Vagina (tissue), 2 donors: ENCODE data around the gene GPR142.

Source experiments
- POLR2A ChIP-seq, 2 donors: fragments of 450-650 bp; IDR thresholded peaks; one replicate each; pipeline ENCODE4 v1.6.1; 2017; ENCODE audit warnings: antibody characterized with exemption in 2 of 2, mild to moderate bottlenecking in 2 of 2, moderate library complexity in 2 of 2
- POLR2AphosphoS5 ChIP-seq, 2 donors: sonication (generic); formaldehyde crosslinking; IDR thresholded peaks; one replicate each; pipeline ENCODE4 v1.9.0; 2017; ENCODE audit warnings: antibody characterized with exemption in 2 of 2, mild to moderate bottlenecking in 2 of 2, low read depth in 1 of 2; ENCODE audit not compliant: insufficient read depth in 1 of 2
- TF ChIP-seq, protein P1 (sequence below), 3 experiments: fragments of 450-650 bp in 2 of 3; fragments of 200-600 bp in 1 of 3; sonication (generic) in 1 of 3; IDR thresholded peaks; one replicate each; pipeline ENCODE4 v1.5.1; 2017 to 2019; ENCODE audit warnings: antibody characterized with exemption in 3 of 3, mild to moderate bottlenecking in 2 of 3, moderate library complexity in 2 of 3

DNA sequence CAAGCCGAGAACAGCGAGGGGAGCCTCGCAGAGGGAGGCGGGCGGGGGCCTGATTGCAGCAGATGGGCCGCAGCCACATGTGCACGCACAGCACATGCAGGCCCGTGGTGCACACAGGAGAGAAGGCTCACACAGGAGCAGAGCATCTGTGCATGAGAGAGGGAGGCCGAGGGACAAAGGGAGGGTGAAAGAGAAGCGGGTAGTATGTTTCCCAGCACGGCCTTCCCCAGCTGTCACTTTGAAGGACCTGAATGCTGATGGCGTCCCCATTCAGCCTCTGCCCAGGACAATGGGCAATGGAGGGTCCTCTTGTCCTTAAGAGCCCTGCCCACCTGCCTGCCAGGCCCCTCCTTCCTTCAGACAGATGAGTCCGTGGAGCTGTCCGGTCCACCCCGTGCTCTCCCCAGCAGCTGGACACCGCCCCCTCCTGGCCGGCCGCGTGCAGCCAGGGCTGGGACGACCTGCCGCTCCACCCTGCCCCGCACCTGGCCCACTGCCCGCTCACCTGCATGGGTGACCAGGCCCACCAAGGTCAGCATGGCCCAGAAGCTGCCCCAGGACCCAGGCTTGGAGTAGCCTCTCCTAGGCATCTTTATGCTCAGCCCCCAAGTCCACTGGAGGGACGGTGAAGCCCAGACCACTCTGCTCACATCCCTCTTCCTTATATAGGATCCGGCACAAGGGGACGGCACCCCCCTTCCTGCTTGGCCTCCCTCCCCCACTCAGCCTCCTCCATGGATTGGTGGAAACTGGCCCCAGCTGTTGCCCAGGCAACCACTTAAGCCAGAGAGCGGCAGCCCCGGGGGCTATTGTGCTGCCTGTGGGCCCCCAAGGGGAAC is 5.9 kb upstream of the GPR142 start, which contains the start of gene BTBD17:
- TF ChIP-seq, protein P1, sequence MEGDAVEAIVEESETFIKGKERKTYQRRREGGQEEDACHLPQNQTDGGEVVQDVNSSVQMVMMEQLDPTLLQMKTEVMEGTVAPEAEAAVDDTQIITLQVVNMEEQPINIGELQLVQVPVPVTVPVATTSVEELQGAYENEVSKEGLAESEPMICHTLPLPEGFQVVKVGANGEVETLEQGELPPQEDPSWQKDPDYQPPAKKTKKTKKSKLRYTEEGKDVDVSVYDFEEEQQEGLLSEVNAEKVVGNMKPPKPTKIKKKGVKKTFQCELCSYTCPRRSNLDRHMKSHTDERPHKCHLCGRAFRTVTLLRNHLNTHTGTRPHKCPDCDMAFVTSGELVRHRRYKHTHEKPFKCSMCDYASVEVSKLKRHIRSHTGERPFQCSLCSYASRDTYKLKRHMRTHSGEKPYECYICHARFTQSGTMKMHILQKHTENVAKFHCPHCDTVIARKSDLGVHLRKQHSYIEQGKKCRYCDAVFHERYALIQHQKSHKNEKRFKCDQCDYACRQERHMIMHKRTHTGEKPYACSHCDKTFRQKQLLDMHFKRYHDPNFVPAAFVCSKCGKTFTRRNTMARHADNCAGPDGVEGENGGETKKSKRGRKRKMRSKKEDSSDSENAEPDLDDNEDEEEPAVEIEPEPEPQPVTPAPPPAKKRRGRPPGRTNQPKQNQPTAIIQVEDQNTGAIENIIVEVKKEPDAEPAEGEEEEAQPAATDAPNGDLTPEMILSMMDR (IDR thresholded peaks at IDR 0.05): peak; percentile 10 to 64 (median 49)
- TF ChIP-seq POLR2A (IDR thresholded peaks at IDR 0.05) (no peak), POLR2AphosphoS5 (IDR thresholded peaks at IDR 0.05; ENCODE audit: insufficient read depth in 1 of 2, low read depth in 1 of 2) (no peak)
